Ovary (tissue), 9 donors: Measurements from ENCODE around the gene NR4A1. TPM values are rescaled to one million over a fixed set of nuclear protein-coding genes. Genes with fewer than 3 reads are reported as not detected.

Source experiments
- DNase-seq, 5 donors: peaks; one replicate each; pipeline ENCODE4 v3.0.0-alpha.2; 2019 to 2020
- H3K27ac ChIP-seq, 2 donors: fragments of 200-600 bp; one replicate each; pipeline versions ENCODE4 v1.5.1 to v1.8.0; 2019 to 2022
- H3K27me3 ChIP-seq: fragments of 200-600 bp; one replicate; pipeline ENCODE4 v1.8.0; 2022
- H3K36me3 ChIP-seq: fragments of 200-600 bp; sonication (generic); one replicate; pipeline ENCODE4 v1.5.1; 2019
- H3K4me1 ChIP-seq: one replicate; pipeline ENCODE4 v1.8.1; 2013; ENCODE audit warnings: mild to moderate bottlenecking, moderate library complexity; ENCODE audit not compliant: insufficient read depth
- H3K4me3 ChIP-seq: fragments of 200-600 bp; sonication (generic); one replicate; pipeline ENCODE4 v1.5.1; 2017
- H3K9me3 ChIP-seq, 2 donors: fragments of 200-600 bp in 1 of 2; sonication (generic) in 1 of 2; one replicate each; pipeline versions ENCODE4 v1.5.1 to v1.8.1; 2013 to 2019; ENCODE audit warnings: mild to moderate bottlenecking in 1 of 2, moderate library complexity in 1 of 2
- EP300 ChIP-seq: sonication (generic); formaldehyde crosslinking; IDR thresholded peaks from one replicate; pipeline ENCODE4 v1.6.1; 2017; ENCODE audit warnings: antibody characterized with exemption
- POLR2A ChIP-seq: fragments of 450-650 bp; IDR thresholded peaks from one replicate; pipeline ENCODE4 v1.6.1; 2017; ENCODE audit warnings: antibody characterized with exemption, mild to moderate bottlenecking, moderate library complexity
- WGBS, 3 donors: extraction: QIAGEN DNeasy Blood & Tissue Kit in 1 of 3; methylation state at CpG; one replicate each; pipeline versions ENCODE4 v1.1.5 to v1.1.7; 2013 to 2017; 5-methylcytosine and 5-hydroxymethylcytosine counted together
- intact Hi-C, 4 donors: fragments of 100-400 bp; cut with DNase I; formaldehyde crosslinking; loops; one replicate each; pipeline versions ENCODE4 v1.11.0 to v1.15.1; 2022 to 2023
- polyA plus RNA-seq, 2 donors: library from polyadenylated mRNA; stranded (reverse); fragments of 200-250 nt in 1 of 2; fragments of 350-450 nt in 1 of 2; fragmentation: Illumina TruSeq in 1 of 2; extraction: RNeasy Lipid Tissue Mini Kit (QIAGEN cat#74804) in 1 of 2; gene quantifications; one replicate each; pipeline ENCODE4 v1.2.3, GENCODE V29; 2013 to 2014
- total RNA-seq, 7 donors: library from RNA; depleted of rRNA in 2 of 7; stranded (reverse); fragments of >200 nt in 2 of 7; fragmentation: NEBNext Ultra II Directional in 3 of 7; extraction: Animal tissue kit (Norgen Biotek cat#: 25700) in 3 of 7; gene quantifications; one replicate each; pipeline versions ENCODE4 v1.1.0 to v1.2.4, GENCODE V29; 2016 to 2023
- TF ChIP-seq, protein P1 (sequence below), 3 donors: fragments of 450-650 bp in 2 of 3; fragments of 200-600 bp in 1 of 3; IDR thresholded peaks; one replicate each; pipeline versions ENCODE4 v1.5.1 to v1.8.0; 2016 to 2022; ENCODE audit warnings: antibody characterized with exemption in 3 of 3, mild to moderate bottlenecking in 1 of 3
- donor health status: DM: no; HTN: no; CAD: no; lungs with moderate emphysema.
- donor health status: DM: no; HTN: no; CAD: no.
- donor health status: Bipolar disorder and iron deficiency.
- donor health status: DM: yes; HTN: yes; CAD: no.
- donor health status: DM: no; HTN: no; CAD: no.
- donor health status: DM: yes; HTN: yes; CAD: no.

NR4A1 gene
- total and polyA plus RNA-seq, 9 donors: 41.7 to 1,603 (median 246) TPM

DNA sequence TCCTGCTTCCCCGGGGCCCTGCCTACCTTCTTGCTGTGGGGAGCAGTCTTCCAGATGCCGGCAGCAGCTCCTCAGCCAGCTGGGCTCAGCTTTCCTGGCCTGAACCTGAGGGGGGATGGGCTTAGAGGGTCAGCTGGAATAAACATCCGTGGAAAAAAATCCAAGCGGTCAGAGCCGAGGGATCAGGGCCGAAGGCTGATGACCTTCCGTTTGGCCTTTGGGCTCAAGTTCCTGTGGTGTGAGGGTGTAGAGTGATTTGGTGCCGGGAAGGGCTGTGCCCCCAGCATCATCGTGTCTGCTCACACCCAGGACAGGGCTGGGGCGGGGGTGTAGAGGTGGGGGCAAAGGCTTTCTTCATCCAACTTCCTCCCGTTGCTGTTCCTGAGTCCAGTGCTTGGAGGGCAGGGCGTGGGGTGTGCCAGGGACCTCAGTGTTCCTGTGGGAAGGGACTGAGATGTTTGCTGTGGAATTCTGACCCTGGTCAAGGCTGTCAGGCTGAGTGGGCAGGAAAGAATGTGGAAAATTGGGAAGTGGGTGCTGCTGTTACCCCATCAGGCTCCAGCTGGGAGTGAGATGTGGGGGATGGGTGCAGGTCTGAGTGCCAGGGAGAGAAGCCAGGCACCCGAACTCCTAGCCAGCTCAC is 30.9 kb downstream of the NR4A1 start:
- Histone ChIP-seq H3K27me3 (no peaks in the 10 kb centered on the region), H3K9me3 (no peaks in the 10 kb centered on the region), H3K27ac (peak overlapping the region; percentile 87 to 88), H3K4me1 (peaks cover 19% of the 10 kb centered on the region), H3K4me3 (no peak overlapping the region), H3K36me3 (no peaks in the 10 kb centered on the region)
- intact Hi-C loops: loop anchor here in 3 of 4 donors (2.0 to 5.0 kb wide), 2 partner anchors 57 to 75 kb away; partner anchors contain the start of gene TAMALIN (in 1 of the 3)
- 4 to 11% (median 5%) methylated on average over 13 of the region's 13 CpGs for WGBS, 3 donors
- TF ChIP-seq EP300 (no peak), POLR2A (no peak)
- TF ChIP-seq, protein P1, sequence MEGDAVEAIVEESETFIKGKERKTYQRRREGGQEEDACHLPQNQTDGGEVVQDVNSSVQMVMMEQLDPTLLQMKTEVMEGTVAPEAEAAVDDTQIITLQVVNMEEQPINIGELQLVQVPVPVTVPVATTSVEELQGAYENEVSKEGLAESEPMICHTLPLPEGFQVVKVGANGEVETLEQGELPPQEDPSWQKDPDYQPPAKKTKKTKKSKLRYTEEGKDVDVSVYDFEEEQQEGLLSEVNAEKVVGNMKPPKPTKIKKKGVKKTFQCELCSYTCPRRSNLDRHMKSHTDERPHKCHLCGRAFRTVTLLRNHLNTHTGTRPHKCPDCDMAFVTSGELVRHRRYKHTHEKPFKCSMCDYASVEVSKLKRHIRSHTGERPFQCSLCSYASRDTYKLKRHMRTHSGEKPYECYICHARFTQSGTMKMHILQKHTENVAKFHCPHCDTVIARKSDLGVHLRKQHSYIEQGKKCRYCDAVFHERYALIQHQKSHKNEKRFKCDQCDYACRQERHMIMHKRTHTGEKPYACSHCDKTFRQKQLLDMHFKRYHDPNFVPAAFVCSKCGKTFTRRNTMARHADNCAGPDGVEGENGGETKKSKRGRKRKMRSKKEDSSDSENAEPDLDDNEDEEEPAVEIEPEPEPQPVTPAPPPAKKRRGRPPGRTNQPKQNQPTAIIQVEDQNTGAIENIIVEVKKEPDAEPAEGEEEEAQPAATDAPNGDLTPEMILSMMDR (IDR thresholded peaks at IDR 0.05): no peak
- peak; percentile 80 to 83 (median 80) for DNase-seq

DNA sequence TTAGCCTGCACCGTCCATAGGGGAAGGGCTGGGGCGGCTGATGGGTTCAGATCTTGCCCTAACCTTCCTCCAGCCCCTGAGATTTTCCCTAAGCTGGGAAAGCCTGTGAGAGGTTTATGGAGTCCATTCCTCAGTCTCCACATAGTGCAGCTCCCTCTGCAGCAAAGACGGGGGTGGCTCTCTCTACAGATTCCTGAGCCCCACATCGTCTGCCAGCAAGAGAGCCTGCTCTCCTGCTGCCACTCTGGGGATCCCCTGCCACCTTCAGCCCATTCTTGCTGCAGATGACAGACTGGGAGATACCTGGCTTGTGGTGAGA is 31.4 kb downstream of the NR4A1 start:
- TF ChIP-seq, protein P1 (IDR thresholded peaks at IDR 0.05): no peak
- TF ChIP-seq POLR2A (no peak), EP300 (no peak)
- 18 to 34% (median 23%) methylated on average over 4 of the region's 4 CpGs for WGBS, 3 donors
- Histone ChIP-seq H3K27ac (peak overlapping the region; percentile 87 to 88), H3K4me3 (no peak overlapping the region), H3K9me3 (no peaks in the 10 kb centered on the region), H3K27me3 (no peaks in the 10 kb centered on the region), H3K4me1 (peaks cover 19% of the 10 kb centered on the region), H3K36me3 (no peaks in the 10 kb centered on the region)
- no peak for DNase-seq
- intact Hi-C loops: loop anchor here in 3 of 4 donors (2.0 to 5.0 kb wide), 2 partner anchors 58 to 75 kb away; partner anchors contain the start of gene TAMALIN (in 1 of the 3)

DNA sequence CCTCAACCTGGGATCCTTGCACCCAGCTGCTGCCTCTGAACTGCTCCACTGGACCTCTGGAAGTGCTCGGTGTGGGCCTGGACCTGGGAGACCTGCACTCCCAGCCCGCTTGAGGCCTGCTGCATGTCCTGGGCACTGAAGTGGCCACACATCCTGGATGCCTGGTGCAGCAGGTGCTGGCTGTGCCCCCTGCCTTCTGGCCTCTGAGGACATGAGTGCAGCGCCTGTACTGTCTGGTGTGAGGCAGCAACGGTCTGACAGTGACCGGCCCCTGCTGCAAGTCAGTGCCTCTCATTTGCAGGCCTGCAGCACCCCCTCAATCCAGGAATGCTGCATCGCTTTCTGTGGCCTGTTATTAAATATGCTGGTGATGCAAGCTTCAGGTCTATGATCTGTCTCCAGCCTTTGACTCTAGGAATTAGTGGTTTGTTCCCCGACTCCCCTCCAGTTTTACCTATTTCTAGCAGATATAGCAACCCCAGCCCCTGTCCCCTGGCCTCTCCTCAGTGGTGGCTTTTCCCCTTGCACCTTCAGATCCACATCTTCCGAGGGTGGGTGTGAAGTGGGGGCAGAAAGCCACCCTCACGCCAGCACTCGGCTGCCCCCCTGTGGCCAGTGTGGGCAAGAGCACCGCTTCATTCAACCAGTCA is 31.9 kb downstream of the NR4A1 start:
- Histone ChIP-seq H3K36me3 (no peaks in the 10 kb centered on the region), H3K4me1 (peaks cover 19% of the 10 kb centered on the region), H3K4me3 (no peak overlapping the region), H3K27me3 (no peaks in the 10 kb centered on the region), H3K27ac (peak overlapping the region; percentile 87 to 88), H3K9me3 (no peaks in the 10 kb centered on the region)
- WGBS, 3 donors: 20 to 25% (median 25%) methylated on average over 11 of the region's 11 CpGs
- intact Hi-C loops: loop anchor here (1.0 to 5.0 kb wide), 3 partner anchors 58 to 76 kb away; partner anchors contain the start of gene TAMALIN (in 1 of the 4)
- TF ChIP-seq EP300 (no peak), POLR2A (peak; percentile 26)
- TF ChIP-seq, protein P1 (IDR thresholded peaks at IDR 0.05): peak; percentile 92 to 98 (median 97)
- peak; percentile 67 to 83 (median 73) for DNase-seq

DNA sequence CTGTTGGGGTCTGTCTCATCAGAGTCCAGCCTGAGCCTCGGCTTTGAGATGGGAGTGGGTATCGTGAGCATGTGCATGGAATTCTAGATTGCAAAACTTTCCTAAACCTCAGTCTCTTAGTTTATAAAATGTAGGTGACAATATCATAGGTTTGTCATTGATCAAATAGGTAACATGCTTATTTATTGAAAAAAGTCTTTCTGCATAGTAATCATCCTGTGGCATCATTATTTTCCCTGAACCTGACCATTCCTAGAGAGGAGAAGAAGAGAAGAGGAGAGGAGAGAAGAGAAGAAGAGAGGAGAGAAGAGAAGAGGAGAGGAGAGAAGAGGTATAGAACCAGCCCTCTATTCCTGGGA is 32.4 kb downstream of the NR4A1 start:
- Histone ChIP-seq H3K27me3 (no peaks in the 10 kb centered on the region), H3K4me3 (no peak overlapping the region), H3K4me1 (peaks cover 19% of the 10 kb centered on the region), H3K36me3 (no peaks in the 10 kb centered on the region), H3K9me3 (no peaks in the 10 kb centered on the region), H3K27ac (no peak overlapping the region)
- intact Hi-C loops: loop anchor here (1.0 to 5.0 kb wide), 3 partner anchors 58 to 76 kb away; partner anchors contain the start of gene TAMALIN (in 1 of the 4)
- WGBS, 3 donors: 4 to 6% (median 5%) methylated on average over 2 of the region's 2 CpGs
- no peak for DNase-seq
- TF ChIP-seq, protein P1 (IDR thresholded peaks at IDR 0.05): no peak
- TF ChIP-seq EP300 (no peak), POLR2A (no peak)
